GM21619 (cell line): ENCODE results near the gene CCDC116.
A peak's percentile ranks its signal among the peaks of the same experiment; 100 is the strongest.
"Not testable (repeated sequence)": the region's sequence is repeated elsewhere in the genome, so short reads cannot be mapped to it uniquely, and the experiment has no call there.

Experiments used
- ATAC-seq: cut with Tn5 transposase; IDR thresholded peaks from one replicate; pipeline ENCODE4 v1.9.1; 2021; ENCODE audit not compliant: unreplicated experiment

CCDC116 gene

GRCh38 chr22:21632237-21632895, at the start of gene CCDC116:
Gene CCDC116, plus strand, starts transcription at chr22:21632760. Its CDS starts 422 bp downstream, at chr22:21633182.
- no peak for ATAC-seq

- no peak for ATAC-seq
Observed at GRCh38 chr22:21582801-21583740, 49.5 kb upstream of the CCDC116 start.

GRCh38 chr22:21585389-21585788, 47.2 kb upstream of the CCDC116 start:
- no peak for ATAC-seq

DNA sequence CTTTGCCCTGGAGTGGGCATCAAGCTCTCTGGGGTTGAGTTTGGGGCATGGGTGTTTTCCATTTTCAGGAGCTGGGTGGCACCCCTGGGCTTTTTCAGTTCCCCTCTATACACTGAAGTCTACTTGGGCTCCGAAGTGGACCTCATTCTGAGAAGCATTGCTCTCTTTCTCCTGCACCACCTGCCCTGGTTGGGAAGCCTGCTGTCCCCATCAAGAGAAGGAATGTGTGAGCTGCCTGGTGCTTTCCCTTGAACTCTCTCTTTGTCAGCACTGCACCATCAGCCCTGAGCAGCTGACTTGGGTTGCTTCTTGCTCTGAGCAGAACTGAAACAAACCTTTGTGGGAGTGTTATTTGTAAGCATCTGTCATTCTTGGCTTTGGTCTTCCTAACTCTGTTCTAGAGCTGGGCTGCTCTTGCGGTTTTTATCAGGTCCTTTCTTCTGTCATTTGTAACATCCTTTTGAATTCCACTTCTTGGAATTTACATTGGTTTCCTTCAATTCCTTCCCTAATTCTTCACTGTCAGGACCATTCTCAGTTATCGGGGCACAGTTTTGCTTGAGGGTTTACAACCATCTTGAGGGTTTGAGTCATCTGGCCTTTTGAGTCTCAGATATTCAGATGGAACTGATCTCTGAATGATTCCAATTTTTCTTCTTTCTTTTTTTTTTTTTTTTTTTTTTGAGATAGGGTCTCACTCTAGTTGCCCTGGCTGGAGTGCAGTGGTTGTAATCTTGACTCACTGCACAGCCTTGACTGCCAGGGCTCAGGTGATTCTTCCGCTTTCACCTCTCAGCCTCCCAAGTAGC, 44.6 kb upstream of the CCDC116 start:
- peak; percentile 83 for ATAC-seq

- ATAC-seq = no peak
Observed at GRCh38 chr22:21589396-21589795, 43.2 kb upstream of the CCDC116 start.

DNA sequence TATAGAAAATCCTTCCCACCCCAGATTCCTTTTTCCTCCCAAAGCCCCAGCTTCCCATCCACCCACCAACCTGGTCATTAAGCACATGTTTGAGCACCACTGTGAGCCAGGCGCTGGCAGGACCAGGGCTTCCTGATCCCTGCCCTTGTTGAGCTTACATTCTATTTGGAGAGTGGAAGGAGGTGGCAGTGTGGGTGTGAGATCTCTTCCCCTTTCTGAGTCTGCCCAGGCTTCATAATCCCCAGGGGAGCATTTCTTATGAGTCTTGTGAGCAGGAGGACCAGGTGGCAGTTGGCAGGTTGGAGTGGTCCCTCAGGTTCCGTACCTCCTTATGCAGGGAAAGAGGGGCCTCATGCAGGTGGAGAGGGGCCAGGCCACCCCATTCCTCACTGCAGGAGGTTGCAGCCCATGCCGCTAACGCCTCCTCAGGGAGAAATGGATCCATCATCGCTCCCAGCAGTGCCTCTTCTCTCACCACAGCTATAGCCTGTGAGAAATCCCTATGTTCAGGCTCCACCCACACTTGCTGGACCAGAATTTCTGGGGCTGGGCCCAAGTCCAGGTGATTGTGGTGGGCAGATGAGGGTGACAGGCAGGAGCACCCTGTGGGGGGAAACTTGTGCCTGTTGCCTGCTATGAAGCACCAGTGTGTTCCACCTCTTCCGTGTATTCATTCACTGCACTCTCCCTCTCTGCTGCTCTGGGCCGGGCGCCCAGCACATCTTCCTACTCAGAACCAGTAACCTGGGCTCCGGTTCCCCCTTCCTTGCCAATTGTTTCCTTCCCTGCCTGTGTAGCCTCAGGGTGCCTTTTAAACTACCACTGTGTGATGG, 41.5 kb upstream of the CCDC116 start:
- ATAC-seq = no peak

DNA sequence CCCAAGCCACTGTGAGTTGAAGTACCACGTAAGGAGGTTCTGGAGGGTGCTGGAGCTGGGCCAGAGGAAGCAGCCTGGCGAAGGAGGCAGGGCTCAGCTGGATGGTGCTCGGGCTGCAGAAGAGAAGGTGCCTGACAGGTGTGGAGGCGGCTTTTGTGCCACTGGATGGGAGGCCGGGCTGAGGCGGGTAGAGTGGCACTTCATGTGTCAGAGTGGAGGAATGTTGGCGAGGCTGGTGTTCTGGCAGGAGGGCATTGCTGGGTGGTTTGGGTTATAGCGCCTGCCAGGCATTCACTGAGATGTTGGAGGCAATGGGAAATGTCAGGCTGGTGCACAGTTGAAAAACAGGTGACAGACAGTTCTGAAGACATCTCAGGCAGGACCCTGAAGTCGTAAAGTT, 40.9 kb upstream of the CCDC116 start:
- no peak for ATAC-seq

DNA sequence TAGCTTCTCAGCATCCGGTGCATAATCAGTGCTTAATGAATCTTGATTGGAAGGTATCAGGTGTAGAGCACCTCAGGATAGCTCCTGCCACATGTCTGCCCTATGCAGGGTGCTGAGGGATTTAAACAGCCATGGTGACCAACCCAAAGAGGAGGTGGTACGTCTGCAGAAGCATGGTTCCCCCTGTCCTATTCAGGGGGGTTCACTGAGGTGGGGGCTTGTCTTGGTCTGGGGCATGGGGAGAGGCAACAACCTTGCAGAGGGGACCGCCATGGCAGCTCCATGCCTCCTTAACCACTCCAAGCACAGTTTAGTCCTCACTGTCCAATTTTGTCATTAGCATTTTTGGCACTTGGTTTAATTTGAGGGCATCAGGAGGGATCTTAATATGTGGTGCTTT, 40.1 kb upstream of the CCDC116 start:
- no peak for ATAC-seq

DNA sequence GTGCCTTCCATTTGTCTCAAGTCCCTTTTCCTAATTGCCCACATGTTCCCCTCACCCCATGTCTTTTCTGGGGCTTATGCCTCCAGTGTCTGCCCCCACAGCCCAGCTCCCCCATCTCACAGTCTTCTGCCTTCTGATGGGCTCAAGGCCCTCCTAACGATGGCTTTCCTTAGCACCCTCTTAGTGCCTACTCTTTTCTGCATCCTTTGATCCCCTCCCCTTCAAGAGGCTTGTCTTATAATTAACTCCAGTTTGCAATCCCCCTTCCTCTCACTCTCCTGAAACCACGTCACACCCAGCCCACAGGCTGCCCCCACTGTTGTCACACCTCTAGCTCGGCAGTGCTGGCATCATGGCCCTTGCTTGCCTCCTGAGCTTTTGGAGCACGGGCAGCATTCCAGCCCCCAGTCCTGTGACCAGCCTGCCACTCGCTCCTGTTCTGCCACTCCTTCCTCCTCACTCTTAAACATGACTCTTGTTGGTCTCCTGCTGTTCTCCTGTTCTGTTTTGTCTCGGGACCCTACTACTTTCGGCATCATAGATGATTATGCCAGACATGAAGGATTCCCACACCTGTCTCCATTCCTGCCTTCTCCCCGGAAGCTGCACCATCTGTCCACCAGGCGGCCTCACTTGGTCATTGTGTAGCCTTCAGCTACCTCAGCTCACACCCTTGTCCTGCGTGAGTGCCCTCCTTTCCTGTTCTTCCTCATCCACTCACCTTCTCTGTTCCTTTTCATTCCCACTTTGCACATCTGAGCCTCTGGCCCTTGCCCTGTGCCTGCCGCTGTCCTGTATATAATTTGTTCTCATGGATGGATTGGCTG, 38.9 kb upstream of the CCDC116 start:
- ATAC-seq = no peak

- no peak for ATAC-seq
Observed at GRCh38 chr22:21594865-21595452, 37.6 kb upstream of the CCDC116 start.

GRCh38 chr22:21596356-21597135, 36.0 kb upstream of the CCDC116 start:
- not testable (repeated sequence) for ATAC-seq

GRCh38 chr22:21598302-21598701, 34.3 kb upstream of the CCDC116 start:
- ATAC-seq = no peak

DNA sequence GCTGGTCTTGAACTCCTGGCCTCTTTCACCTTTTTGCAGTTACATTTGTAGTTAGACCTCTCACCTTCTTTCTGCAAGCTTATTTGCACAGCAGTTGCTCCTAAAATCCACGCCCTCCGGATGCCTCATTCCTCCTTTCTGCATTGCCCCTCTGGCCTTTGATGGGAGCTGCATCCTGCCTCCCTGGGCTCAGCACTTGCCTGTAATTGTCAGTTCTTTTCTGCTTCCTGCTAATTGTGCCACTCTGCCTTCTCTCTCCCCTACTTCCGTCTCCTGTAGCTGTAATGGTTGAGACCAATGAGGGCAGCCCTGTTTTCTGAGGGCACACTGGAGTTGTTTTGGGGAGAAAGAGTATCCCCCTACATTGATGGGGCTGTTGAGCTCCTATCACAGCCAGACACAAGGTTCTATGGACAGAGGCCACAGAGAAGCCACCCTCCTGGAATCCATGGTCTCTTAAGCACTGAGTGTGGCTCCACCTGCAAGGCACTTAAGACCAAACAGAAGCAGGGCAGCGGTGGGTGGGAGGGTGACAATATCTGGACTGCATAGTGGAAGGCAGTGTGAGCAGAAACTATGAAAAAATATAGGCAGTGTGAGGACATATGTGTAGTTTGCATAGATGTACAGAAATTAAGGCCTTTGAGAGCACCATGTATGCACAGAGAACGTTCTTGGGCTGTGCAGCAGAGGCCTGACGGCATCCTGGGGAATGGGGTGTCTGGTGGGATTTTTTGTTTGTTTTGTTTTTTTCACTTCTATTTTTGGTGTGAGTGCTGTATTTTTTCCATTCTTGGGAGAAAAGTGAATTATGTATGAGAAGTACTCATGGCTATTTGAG, 33.3 kb upstream of the CCDC116 start:
- ATAC-seq = no peak

GRCh38 chr22:21602579-21602978, 30.0 kb upstream of the CCDC116 start:
- ATAC-seq = no peak

DNA sequence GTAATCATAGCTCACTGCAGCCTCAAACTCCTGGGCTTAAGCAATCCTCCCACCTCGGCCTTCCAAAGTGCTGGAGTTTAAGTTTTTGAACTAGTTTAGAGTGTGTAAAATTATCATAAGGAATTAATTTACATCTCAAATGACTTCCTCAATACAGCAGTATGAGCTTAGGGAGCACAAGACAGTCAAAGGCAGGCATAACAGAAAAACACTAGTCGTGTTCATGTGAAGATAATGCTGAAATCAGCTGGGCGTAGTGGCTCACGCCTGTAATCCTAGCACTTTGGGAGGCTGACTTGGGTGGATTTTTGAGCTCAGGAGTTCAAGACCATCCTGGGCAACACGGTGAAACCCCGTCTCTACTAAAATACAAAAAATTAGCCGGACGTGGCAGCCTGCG, 28.6 kb upstream of the CCDC116 start:
- no peak for ATAC-seq

DNA sequence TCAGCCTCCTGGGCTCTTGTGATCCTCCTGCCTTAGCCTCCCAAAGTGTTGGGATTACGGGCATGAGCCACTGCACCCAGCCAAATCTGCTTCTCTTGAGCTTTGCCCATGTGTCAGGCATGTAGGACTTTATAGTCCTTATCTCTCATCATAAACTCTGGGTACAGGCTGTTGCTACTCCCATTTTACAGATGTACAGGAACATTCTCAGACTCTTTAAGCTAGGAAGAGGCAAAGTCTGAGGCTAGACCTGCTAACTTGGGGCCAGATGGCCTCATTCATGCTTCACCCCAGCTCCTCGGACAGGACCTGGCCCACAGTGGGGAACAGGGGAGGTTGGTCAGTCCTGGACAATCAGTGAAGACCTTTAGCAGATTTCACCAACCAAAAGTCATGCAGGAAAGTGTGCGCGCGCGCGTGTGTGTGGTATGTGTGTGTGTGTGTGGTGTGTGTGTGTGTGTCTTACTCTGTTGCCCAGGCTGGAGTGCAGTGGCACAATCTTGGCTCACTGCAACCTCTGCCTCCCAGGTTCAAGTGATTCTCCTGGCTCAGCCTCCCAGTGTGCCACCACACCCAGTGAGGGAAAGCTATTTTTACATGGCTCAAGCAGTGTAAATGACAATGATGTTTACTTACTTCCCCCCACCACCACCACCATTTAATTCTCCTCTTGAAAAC, 26.5 kb upstream of the CCDC116 start:
- no peak for ATAC-seq

GRCh38 chr22:21606775-21607174, 25.8 kb upstream of the CCDC116 start:
- ATAC-seq = no peak
